Esophagus muscularis mucosa (tissue), 4 donors: Measurements from ENCODE around the gene PSENEN. TPM values are rescaled to one million over a fixed set of nuclear protein-coding genes. Genes with fewer than 3 reads are reported as not detected.
"Not testable (repeated sequence)": the region's sequence is repeated elsewhere in the genome, so short reads cannot be mapped to it uniquely, and the experiment has no call there.

Source experiments
- DNase-seq: peaks from one replicate; pipeline ENCODE4 v3.0.0-alpha.2; 2017; ENCODE audit errors: extremely low spot score
- H3K27ac ChIP-seq, 4 donors: fragments of 200-600 bp; sonication (generic); replicated peaks in 1 of 4; 1 replicate in 3 of 4; 2 replicates in 1 of 4; pipeline ENCODE4 v1.5.1; 2016 to 2019; ENCODE audit warnings: mild to moderate bottlenecking in 1 of 4
- H3K27me3 ChIP-seq, 4 donors: fragments of 200-600 bp; sonication (generic); one replicate each; pipeline versions ENCODE4 v1.5.1 to v1.6.0; 2016 to 2019
- H3K36me3 ChIP-seq, 4 donors: fragments of 200-600 bp; sonication (generic); one replicate each; pipeline ENCODE4 v1.5.1; 2016 to 2019
- H3K4me1 ChIP-seq, 4 donors: fragments of 200-600 bp; sonication (generic); one replicate each; pipeline ENCODE4 v1.5.1; 2016 to 2019
- H3K4me3 ChIP-seq, 4 donors: fragments of 200-600 bp; sonication (generic); 1 replicate in 2 of 4; 2 replicates in 2 of 4; pipeline ENCODE4 v1.5.1; 2016 to 2019; ENCODE audit warnings: mild to moderate bottlenecking in 4 of 4, moderate library complexity in 1 of 4
- H3K9me3 ChIP-seq, 4 donors: fragments of 200-600 bp; sonication (generic); 1 replicate in 3 of 4; 2 replicates in 1 of 4; pipeline ENCODE4 v1.5.1; 2016 to 2019
- CTCF ChIP-seq, 3 experiments: fragments of 200-600 bp in 2 of 3; fragments of 450-650 bp in 1 of 3; sonication (generic) in 2 of 3; IDR thresholded peaks; one replicate each; pipeline ENCODE4 v1.5.1; 2017 to 2019; ENCODE audit warnings: antibody characterized with exemption in 3 of 3, mild to moderate bottlenecking in 2 of 3, moderate library complexity in 1 of 3
- EP300 ChIP-seq: sonication (generic); formaldehyde crosslinking; IDR thresholded peaks from one replicate; pipeline ENCODE4 v1.6.1; 2017; ENCODE audit warnings: antibody characterized with exemption
- POLR2A ChIP-seq: fragments of 450-650 bp; IDR thresholded peaks from one replicate; pipeline ENCODE4 v1.6.1; 2017; ENCODE audit warnings: antibody characterized with exemption, moderate library complexity, mild to moderate bottlenecking, low read depth
- POLR2AphosphoS5 ChIP-seq, 2 donors: sonication (generic); formaldehyde crosslinking; IDR thresholded peaks; one replicate each; pipeline ENCODE4 v1.6.1; 2017; ENCODE audit warnings: antibody characterized with exemption in 2 of 2
- WGBS: methylation state at CpG from one replicate; pipeline ENCODE4 v1.1.5; 2018; 5-methylcytosine and 5-hydroxymethylcytosine counted together
- intact Hi-C: fragments of 100-400 bp; cut with DNase I; formaldehyde crosslinking; loops from one replicate; pipeline ENCODE4 v1.15.1; 2023
- total RNA-seq, 4 donors: library from RNA; depleted of rRNA; stranded (reverse); fragments of >200 nt; gene quantifications; one replicate each; pipeline versions ENCODE4 v1.1.0 to v1.2.1, GENCODE V29; 2016

The PSENEN gene
- total RNA-seq, 4 donors from 2014 or later: 27.4 to 48.7 (median 33.8) TPM

- WGBS: 75% methylated on average over 7 of the region's 7 CpGs
- H3K4me1 ChIP-seq: peaks cover 0 to 10% (median 4%) of the 10 kb centered on the region in 4 donors
- H3K27ac ChIP-seq: no peak overlapping the region
- intact Hi-C loops: no loop called here
- no peaks in the 10 kb centered on the region for H3K9me3 ChIP-seq
- no peaks in the 10 kb centered on the region for H3K36me3 ChIP-seq
- DNase-seq: no peak
- no peak overlapping the region for H3K4me3 ChIP-seq
- no peak for TF ChIP-seq POLR2A
- TF ChIP-seq EP300: no peak
- TF ChIP-seq CTCF (IDR thresholded peaks at IDR 0.05): no peak
- no peak for TF ChIP-seq POLR2AphosphoS5 (IDR thresholded peaks at IDR 0.05)
- peaks cover 0 to 50% (median 6%) of the 10 kb centered on the region in 4 donors for H3K27me3 ChIP-seq
Observed at GRCh38 chr19:35793381-35794165, 48.1 kb downstream of the PSENEN start.

- peaks cover 0 to 10% (median 4%) of the 10 kb centered on the region in 4 donors for H3K4me1 ChIP-seq
- H3K9me3 ChIP-seq, intact Hi-C loops, H3K36me3 ChIP-seq, DNase-seq, H3K4me3 ChIP-seq, H3K27ac ChIP-seq: not testable (repeated sequence)
- H3K27me3 ChIP-seq: peaks cover 0 to 64% (median 7%) of the 10 kb centered on the region in 4 donors
- WGBS: 89% methylated on average over 1 of the region's 1 CpG
Observed at GRCh38 chr19:35795564-35795963, 50.1 kb downstream of the PSENEN start.

Other genes starting within 250 kb of the PSENEN start
- 1 to 10 TPM; 1.7 to 5.5 (median 3.8) TPM for gene DMKN, start 232.0 kb upstream of the PSENEN start, total RNA-seq
- not detected for gene SBSN, start 217.3 kb upstream of the PSENEN start, total RNA-seq
- not detected for gene GAPDHS, start 212.2 kb upstream of the PSENEN start, total RNA-seq
- 100 to 1,000 TPM in 2 of 4 donors, 10 to 100 TPM in 2; 47.3 to 109 (median 91.6) TPM for gene TMEM147, start 200.0 kb upstream of the PSENEN start, total RNA-seq
- gene ATP4A, start 182.0 kb upstream of the PSENEN start, total RNA-seq: not detected
- gene PMIS2, start 159.5 kb upstream of the PSENEN start, total RNA-seq: not detected
- 1 to 10 TPM; 3.7 to 4.7 (median 4.3) TPM for gene HAUS5, start 132.9 kb upstream of the PSENEN start, total RNA-seq
- 100 to 1,000 TPM in 2 of 4 donors, 10 to 100 TPM in 2; 63.1 to 112 (median 95.2) TPM for gene RBM42, start 116.6 kb upstream of the PSENEN start, total RNA-seq
- 1 to 10 TPM in 1 of 4 donors, not detected in 3; 3.4 TPM for gene ETV2, start 103.9 kb upstream of the PSENEN start, total RNA-seq
- 100 to 1,000 TPM; 205 to 508 (median 313) TPM for gene COX6B1, start 97.3 kb upstream of the PSENEN start, total RNA-seq
- not detected for gene UPK1A, start 79.1 kb upstream of the PSENEN start, total RNA-seq
- gene ZBTB32, start 41.1 kb upstream of the PSENEN start, total RNA-seq: not detected
- 10 to 100 TPM; 22.0 to 30.6 (median 24.2) TPM for gene KMT2B, start 27.6 kb upstream of the PSENEN start, total RNA-seq
- 1 to 10 TPM; 1.7 to 8.1 (median 5.9) TPM for gene IGFLR1, start 3.2 kb upstream of the PSENEN start, total RNA-seq
- 10 to 100 TPM in 3 of 4 donors, 1 to 10 TPM in 1; 7.9 to 31.1 (median 20.9) TPM for gene U2AF1L4, start 233 bp upstream of the PSENEN start, total RNA-seq
- 10 to 100 TPM; 11.6 to 18.3 (median 15.6) TPM for gene LIN37, start 2.9 kb downstream of the PSENEN start, total RNA-seq
- gene HSPB6, start 11.4 kb downstream of the PSENEN start, total RNA-seq: 100 to 1,000 TPM in 2 of 4 donors, 10 to 100 TPM in 2; 64.4 to 146 (median 105) TPM
- gene PROSER3, start 12.5 kb downstream of the PSENEN start, total RNA-seq: 1 to 10 TPM; 5.6 to 8.7 (median 7.1) TPM
- 10 to 100 TPM in 2 of 4 donors, 1 to 10 TPM in 2; 3.3 to 11.2 (median 7.7) TPM for gene ARHGAP33, start 29.9 kb downstream of the PSENEN start, total RNA-seq
- gene PRODH2, start 67.2 kb downstream of the PSENEN start, total RNA-seq: not detected
- not detected for gene NPHS1, start 106.9 kb downstream of the PSENEN start, total RNA-seq
- not detected for gene KIRREL2, start 111.3 kb downstream of the PSENEN start, total RNA-seq
- gene APLP1, start 122.9 kb downstream of the PSENEN start, total RNA-seq: 10 to 100 TPM in 2 of 4 donors, 1 to 10 TPM in 2; 4.6 to 14.6 (median 8.8) TPM
- gene NFKBID, start 154.9 kb downstream of the PSENEN start, total RNA-seq: 1 to 10 TPM; 2.5 to 6.2 (median 5.3) TPM
- gene HCST, start 156.9 kb downstream of the PSENEN start, total RNA-seq: 10 to 100 TPM in 1 of 4 donors, 1 to 10 TPM in 1, not detected in 2; 3.7 to 14.6 TPM
- gene TYROBP, start 162.6 kb downstream of the PSENEN start, total RNA-seq: 100 to 1,000 TPM in 1 of 4 donors, 10 to 100 TPM in 3; 47.1 to 145 (median 50.7) TPM
- 10 to 100 TPM in 3 of 4 donors, 1 to 10 TPM in 1; 7.5 to 22.6 (median 15.3) TPM for gene LRFN3, start 190.7 kb downstream of the PSENEN start, total RNA-seq
- gene SDHAF1, start 249.5 kb downstream of the PSENEN start, total RNA-seq: 10 to 100 TPM; 44.0 to 60.3 (median 50.2) TPM